GM23338 (cell line): ENCODE measurements around the gene ESR1. TPM values are rescaled to one million over a fixed set of nuclear protein-coding genes. Genes with fewer than 3 reads are reported as not detected.

ENCODE experiments used
- ATAC-seq: fragments of 200-7000 bp; cut with Tn5 transposase; 3 replicates; pipeline ENCODE4 v1.9.1; 2020
- DNase-seq: peaks from one replicate; pipeline ENCODE4 v3.0.0-alpha.2; 2015; ENCODE audit warnings: low spot score
- H2AFZ ChIP-seq: fragments of 200-600 bp; sonication (generic); 2 replicates; pipeline ENCODE4 v1.8.0; 2016; ENCODE audit warnings: antibody characterized with exemption, mild to moderate bottlenecking, moderate library complexity
- H3F3A ChIP-seq: fragments of 200-600 bp; sonication (generic); replicated peaks from 2 replicates; pipeline ENCODE4 v1.8.0; 2017; ENCODE audit warnings: antibody characterized with exemption, mixed run types, low read depth
- H3K27ac ChIP-seq: fragments of 200-600 bp; sonication (generic); 2 replicates; pipeline ENCODE4 v1.6.1; 2016; ENCODE audit warnings: low read depth
- H3K27me3 ChIP-seq: fragments of 200-600 bp; sonication (generic); 2 replicates; pipeline ENCODE4 v1.8.0; 2016; ENCODE audit warnings: mild to moderate bottlenecking, mixed run types, moderate library complexity; ENCODE audit not compliant: insufficient read depth
- H3K36me3 ChIP-seq: fragments of 200-600 bp; sonication (generic); 2 replicates; pipeline ENCODE4 v1.8.0; 2016; ENCODE audit warnings: mild to moderate bottlenecking; ENCODE audit not compliant: insufficient read depth
- H3K4me1 ChIP-seq: fragments of 200-600 bp; sonication (generic); 2 replicates; pipeline ENCODE4 v1.8.0; 2016; ENCODE audit warnings: mild to moderate bottlenecking, moderate library complexity; ENCODE audit not compliant: insufficient read depth
- H3K4me2 ChIP-seq: fragments of 200-600 bp; sonication (generic); 2 replicates; pipeline ENCODE4 v1.7.1; 2017; ENCODE audit warnings: mixed run types
- H3K4me3 ChIP-seq: fragments of 200-600 bp; sonication (generic); 2 replicates; pipeline ENCODE4 v1.6.1; 2016; ENCODE audit warnings: mixed run types
- H3K79me2 ChIP-seq: fragments of 200-600 bp; sonication (generic); replicated peaks from 2 replicates; pipeline ENCODE4 v1.8.0; 2017; ENCODE audit warnings: mild to moderate bottlenecking; ENCODE audit not compliant: insufficient read depth
- H3K9me2 ChIP-seq: fragments of 200-600 bp; sonication (generic); 2 replicates; pipeline ENCODE4 v1.8.0; 2017; ENCODE audit not compliant: insufficient read depth
- H4K20me1 ChIP-seq: fragments of 200-600 bp; sonication (generic); replicated peaks from 2 replicates; pipeline ENCODE4 v1.8.0; 2017; ENCODE audit warnings: mild to moderate bottlenecking; ENCODE audit not compliant: insufficient read depth
- H3K27ac Mint-ChIP-seq: 2 replicates; pipeline ENCODE4 v1.8.0; 2020; ENCODE audit warnings: inconsistent platforms, mild to moderate bottlenecking, moderate library complexity, mixed read lengths
- H3K27me3 Mint-ChIP-seq: 3 replicates; pipeline ENCODE4 v1.8.0; 2022; ENCODE audit warnings: low read depth, mild to moderate bottlenecking, moderate library complexity, mixed read lengths, inconsistent platforms; ENCODE audit not compliant: insufficient read depth, poor library complexity
- H3K36me3 Mint-ChIP-seq: 3 replicates; pipeline ENCODE4 v1.8.0; 2021; ENCODE audit warnings: low read depth, mild to moderate bottlenecking, inconsistent platforms, moderate library complexity, mixed read lengths
- H3K4me1 Mint-ChIP-seq: 3 replicates; pipeline ENCODE4 v1.8.0; 2020; ENCODE audit warnings: mild to moderate bottlenecking, inconsistent platforms, mixed read lengths
- H3K4me3 Mint-ChIP-seq: 3 replicates; pipeline ENCODE4 v1.8.0; 2021; ENCODE audit warnings: moderate library complexity, mild to moderate bottlenecking, inconsistent platforms, mixed read lengths
- H3K9me3 Mint-ChIP-seq: 3 replicates; pipeline ENCODE4 v1.8.0; 2020; ENCODE audit warnings: moderate library complexity, mild to moderate bottlenecking, inconsistent platforms, mixed read lengths
- EZH2 ChIP-seq: fragments of 200-600 bp; sonication (generic); IDR thresholded peaks from one replicate; pipeline ENCODE4 v1.8.0; 2017; ENCODE audit warnings: antibody characterized with exemption, mild to moderate bottlenecking, low read depth; ENCODE audit not compliant: unreplicated experiment
- EZH2phosphoT487 ChIP-seq: fragments of 200-600 bp; sonication (generic); IDR thresholded peaks from one replicate; pipeline ENCODE4 v1.8.1; 2018; ENCODE audit warnings: antibody characterized with exemption; ENCODE audit not compliant: unreplicated experiment
- JUNB ChIP-seq: IDR thresholded peaks from one replicate; pipeline ENCODE4 v1.6.1; 2016; ENCODE audit warnings: antibody characterized with exemption; ENCODE audit not compliant: unreplicated experiment
- POLR2AphosphoS5 ChIP-seq: IDR thresholded peaks from 2 replicates; pipeline ENCODE4 v1.6.1; 2016; ENCODE audit warnings: antibody characterized with exemption, low read depth
- ZNF114 ChIP-seq: fragments of 250-450 bp; sonication (Bioruptor Pico); IDR thresholded peaks from 2 replicates; pipeline ENCODE4 v1.5.0; 2020; ENCODE audit warnings: mild to moderate bottlenecking, moderate library complexity
- ZNF331 ChIP-seq: fragments of 250-450 bp; sonication (Bioruptor Pico); IDR thresholded peaks from 2 replicates; pipeline ENCODE4 v1.5.0; 2020; ENCODE audit warnings: low read depth, mild to moderate bottlenecking, moderate library complexity
- polyA plus RNA-seq: library from polyadenylated mRNA; unstranded; fragments of >200 nt; fragmentation: Nextera tagmentation; extraction: Ambion mirVana; gene quantifications from 2 replicates; pipeline ENCODE4 v1.2.1, GENCODE V29; 2016
- total RNA-seq: library from RNA; depleted of rRNA; stranded (reverse); fragments of >200 nt; shearing (Covaris generic); gene quantifications from 2 replicates; pipeline ENCODE4 v1.2.3, GENCODE V29; 2014
- TF ChIP-seq, protein P1 (sequence below): fragments of 250-450 bp; sonication (Bioruptor Pico); IDR thresholded peaks from 2 replicates; pipeline ENCODE4 v1.5.0; 2020; ENCODE audit warnings: mild to moderate bottlenecking, moderate library complexity

The ESR1 gene
- total and polyA plus RNA-seq, 2 experiments from 2014 or later, result 0.94 TPM; not detected in 1

DNA sequence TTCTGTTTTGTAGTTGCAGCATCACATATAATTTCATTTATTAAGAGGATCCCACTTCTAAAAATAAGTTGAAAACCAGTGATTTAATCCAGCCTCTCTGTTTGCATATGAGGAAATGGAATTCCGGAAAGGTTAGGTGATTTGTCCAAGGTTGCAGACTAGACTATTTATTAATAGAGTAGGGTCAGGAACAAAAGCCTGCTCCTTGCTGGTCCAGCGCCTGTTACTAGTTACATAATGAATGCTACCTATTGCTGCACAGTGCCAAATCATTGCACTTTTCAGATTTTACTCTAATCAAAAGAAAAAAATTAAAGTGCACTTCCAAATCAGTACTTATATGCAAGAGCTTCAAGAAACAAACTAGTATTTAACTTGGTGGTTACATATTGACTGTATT is 238.6 kb downstream of the ESR1 start:
- TF ChIP-seq JUNB, result no peak
- TF ChIP-seq, protein P1, sequence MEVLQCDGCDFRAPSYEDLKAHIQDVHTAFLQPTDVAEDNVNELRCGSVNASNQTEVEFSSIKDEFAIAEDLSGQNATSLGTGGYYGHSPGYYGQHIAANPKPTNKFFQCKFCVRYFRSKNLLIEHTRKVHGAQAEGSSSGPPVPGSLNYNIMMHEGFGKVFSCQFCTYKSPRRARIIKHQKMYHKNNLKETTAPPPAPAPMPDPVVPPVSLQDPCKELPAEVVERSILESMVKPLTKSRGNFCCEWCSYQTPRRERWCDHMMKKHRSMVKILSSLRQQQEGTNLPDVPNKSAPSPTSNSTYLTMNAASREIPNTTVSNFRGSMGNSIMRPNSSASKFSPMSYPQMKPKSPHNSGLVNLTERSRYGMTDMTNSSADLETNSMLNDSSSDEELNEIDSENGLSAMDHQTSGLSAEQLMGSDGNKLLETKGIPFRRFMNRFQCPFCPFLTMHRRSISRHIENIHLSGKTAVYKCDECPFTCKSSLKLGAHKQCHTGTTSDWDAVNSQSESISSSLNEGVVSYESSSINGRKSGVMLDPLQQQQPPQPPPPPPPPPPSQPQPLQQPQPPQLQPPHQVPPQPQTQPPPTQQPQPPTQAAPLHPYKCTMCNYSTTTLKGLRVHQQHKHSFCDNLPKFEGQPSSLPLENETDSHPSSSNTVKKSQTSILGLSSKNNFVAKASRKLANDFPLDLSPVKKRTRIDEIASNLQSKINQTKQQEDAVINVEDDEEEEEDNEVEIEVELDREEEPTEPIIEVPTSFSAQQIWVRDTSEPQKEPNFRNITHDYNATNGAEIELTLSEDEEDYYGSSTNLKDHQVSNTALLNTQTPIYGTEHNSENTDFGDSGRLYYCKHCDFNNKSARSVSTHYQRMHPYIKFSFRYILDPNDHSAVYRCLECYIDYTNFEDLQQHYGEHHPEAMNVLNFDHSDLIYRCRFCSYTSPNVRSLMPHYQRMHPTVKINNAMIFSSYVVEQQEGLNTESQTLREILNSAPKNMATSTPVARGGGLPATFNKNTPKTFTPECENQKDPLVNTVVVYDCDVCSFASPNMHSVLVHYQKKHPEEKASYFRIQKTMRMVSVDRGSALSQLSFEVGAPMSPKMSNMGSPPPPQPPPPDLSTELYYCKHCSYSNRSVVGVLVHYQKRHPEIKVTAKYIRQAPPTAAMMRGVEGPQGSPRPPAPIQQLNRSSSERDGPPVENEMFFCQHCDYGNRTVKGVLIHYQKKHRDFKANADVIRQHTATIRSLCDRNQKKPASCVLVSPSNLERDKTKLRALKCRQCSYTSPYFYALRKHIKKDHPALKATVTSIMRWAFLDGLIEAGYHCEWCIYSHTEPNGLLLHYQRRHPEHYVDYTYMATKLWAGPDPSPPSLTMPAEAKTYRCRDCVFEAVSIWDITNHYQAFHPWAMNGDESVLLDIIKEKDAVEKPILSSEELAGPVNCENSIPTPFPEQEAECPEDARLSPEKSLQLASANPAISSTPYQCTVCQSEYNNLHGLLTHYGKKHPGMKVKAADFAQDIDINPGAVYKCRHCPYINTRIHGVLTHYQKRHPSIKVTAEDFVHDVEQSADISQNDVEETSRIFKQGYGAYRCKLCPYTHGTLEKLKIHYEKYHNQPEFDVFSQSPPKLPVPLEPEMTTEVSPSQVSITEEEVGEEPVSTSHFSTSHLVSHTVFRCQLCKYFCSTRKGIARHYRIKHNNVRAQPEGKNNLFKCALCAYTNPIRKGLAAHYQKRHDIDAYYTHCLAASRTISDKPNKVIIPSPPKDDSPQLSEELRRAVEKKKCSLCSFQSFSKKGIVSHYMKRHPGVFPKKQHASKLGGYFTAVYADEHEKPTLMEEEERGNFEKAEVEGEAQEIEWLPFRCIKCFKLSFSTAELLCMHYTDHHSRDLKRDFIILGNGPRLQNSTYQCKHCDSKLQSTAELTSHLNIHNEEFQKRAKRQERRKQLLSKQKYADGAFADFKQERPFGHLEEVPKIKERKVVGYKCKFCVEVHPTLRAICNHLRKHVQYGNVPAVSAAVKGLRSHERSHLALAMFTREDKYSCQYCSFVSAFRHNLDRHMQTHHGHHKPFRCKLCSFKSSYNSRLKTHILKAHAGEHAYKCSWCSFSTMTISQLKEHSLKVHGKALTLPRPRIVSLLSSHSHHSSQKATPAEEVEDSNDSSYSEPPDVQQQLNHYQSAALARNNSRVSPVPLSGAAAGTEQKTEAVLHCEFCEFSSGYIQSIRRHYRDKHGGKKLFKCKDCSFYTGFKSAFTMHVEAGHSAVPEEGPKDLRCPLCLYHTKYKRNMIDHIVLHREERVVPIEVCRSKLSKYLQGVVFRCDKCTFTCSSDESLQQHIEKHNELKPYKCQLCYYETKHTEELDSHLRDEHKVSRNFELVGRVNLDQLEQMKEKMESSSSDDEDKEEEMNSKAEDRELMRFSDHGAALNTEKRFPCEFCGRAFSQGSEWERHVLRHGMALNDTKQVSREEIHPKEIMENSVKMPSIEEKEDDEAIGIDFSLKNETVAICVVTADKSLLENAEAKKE (CRISPR knock-in tag), result no peak
- no peak for TF ChIP-seq EZH2phosphoT487
- TF ChIP-seq ZNF114, result no peak
- TF ChIP-seq ZNF331 (CRISPR knock-in tag), result no peak
- no peak for TF ChIP-seq POLR2AphosphoS5
- H2AFZ ChIP-seq, result no peak overlapping the region
- H3K79me2 ChIP-seq, result no peaks in the 10 kb centered on the region
- ATAC-seq (no peak), DNase-seq (no peak)
- no peaks in the 10 kb centered on the region for H3K27me3 ChIP-seq
- peaks cover 9% of the 10 kb centered on the region; the same call in 1 of the 2 replicates for H3K4me1 ChIP-seq
- no peaks in the 10 kb centered on the region for H4K20me1 ChIP-seq
- Mint-ChIP-seq H3K27me3 (peaks cover 1% of the 10 kb centered on the region), H3K36me3 (no peaks in the 10 kb centered on the region), H3K4me1 (peaks cover 7% of the 10 kb centered on the region; the same call in 2 of the 3 replicates), H3K4me3 (no peak overlapping the region), H3K27ac (no peak overlapping the region), H3K9me3 (peaks cover 2% of the 10 kb centered on the region; the same call in 1 of the 3 replicates)
- H3K9me2 ChIP-seq, result no peaks in the 10 kb centered on the region
- H3K4me2 ChIP-seq, result no peak overlapping the region
- H3F3A ChIP-seq, result no peaks in the 10 kb centered on the region
- H3K4me3 ChIP-seq, result no peak overlapping the region
- H3K27ac ChIP-seq, result no peak overlapping the region
- H3K36me3 ChIP-seq, result no peaks in the 10 kb centered on the region

DNA sequence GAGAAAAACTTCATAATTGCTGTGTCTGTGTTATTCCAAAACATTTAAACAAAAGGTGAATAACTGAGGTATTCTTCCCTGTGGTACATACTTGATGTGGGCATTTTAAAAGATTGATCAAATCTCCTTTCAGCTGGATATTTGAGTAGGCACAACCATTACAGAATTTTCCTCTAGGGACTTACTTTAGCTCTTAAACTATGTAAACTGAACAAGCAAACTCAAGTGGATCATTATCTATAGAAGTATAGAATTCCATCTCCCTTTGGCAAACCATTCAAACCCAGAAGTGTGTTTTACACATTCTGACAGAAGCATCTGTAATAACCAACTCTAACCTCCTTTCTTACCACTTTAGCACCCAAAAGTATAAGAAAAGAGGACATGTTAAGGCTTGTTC is 241.4 kb downstream of the ESR1 start:
- no peak overlapping the region for H3K27ac ChIP-seq
- H3K4me1 ChIP-seq, result peaks cover 9% of the 10 kb centered on the region; the same call in 1 of the 2 replicates
- H3K27ac Mint-ChIP-seq, result no peak overlapping the region
- no peaks in the 10 kb centered on the region for H3K79me2 ChIP-seq
- no peaks in the 10 kb centered on the region for H3F3A ChIP-seq
- no peaks in the 10 kb centered on the region for H3K9me2 ChIP-seq
- DNase-seq, result no peak
- H3K9me3 Mint-ChIP-seq, result no peaks in the 10 kb centered on the region
- H3K4me3 Mint-ChIP-seq, result no peak overlapping the region
- ATAC-seq, result no peak
- no peak for TF ChIP-seq JUNB
- TF ChIP-seq POLR2AphosphoS5, result no peak
- TF ChIP-seq ZNF331 (CRISPR knock-in tag), result no peak
- TF ChIP-seq EZH2, result no peak
- no peak overlapping the region for H3K4me2 ChIP-seq
- H2AFZ ChIP-seq, result no peak overlapping the region
- peaks cover 1% of the 10 kb centered on the region for H3K27me3 Mint-ChIP-seq
- H4K20me1 ChIP-seq, result no peaks in the 10 kb centered on the region
- H3K27me3 ChIP-seq, result no peaks in the 10 kb centered on the region
- H3K4me3 ChIP-seq, result no peak overlapping the region
- H3K4me1 Mint-ChIP-seq, result peaks cover 9% of the 10 kb centered on the region; the same call in 2 of the 3 replicates
- H3K36me3 Mint-ChIP-seq, result no peaks in the 10 kb centered on the region
- H3K36me3 ChIP-seq, result no peaks in the 10 kb centered on the region
